BLaER1 (cell line): ENCODE data around the gene METTL1.

Source experiments
- H3K27ac ChIP-seq: shearing (Covaris generic); formaldehyde crosslinking; 2 replicates; pipeline ENCODE4 v1.8.1; 2022
- H3K27me3 ChIP-seq: shearing (Covaris generic); formaldehyde crosslinking; 2 replicates; pipeline ENCODE4 v1.8.1; 2022
- H3K36me3 ChIP-seq: shearing (Covaris generic); formaldehyde crosslinking; 2 replicates; pipeline ENCODE4 v1.8.1; 2022
- H3K4me1 ChIP-seq: shearing (Covaris generic); formaldehyde crosslinking; 2 replicates; pipeline ENCODE4 v1.8.1; 2022
- H3K4me2 ChIP-seq: shearing (Covaris generic); formaldehyde crosslinking; 2 replicates; pipeline ENCODE4 v1.8.1; 2022
- H3K4me3 ChIP-seq: shearing (Covaris generic); formaldehyde crosslinking; 2 replicates; pipeline ENCODE4 v1.8.1; 2022
- H3K9ac ChIP-seq: shearing (Covaris generic); formaldehyde crosslinking; 2 replicates; pipeline ENCODE4 v1.8.1; 2022
- H3K9me3 ChIP-seq: shearing (Covaris generic); formaldehyde crosslinking; 2 replicates; pipeline ENCODE4 v1.8.1; 2022
- H4K20me1 ChIP-seq: shearing (Covaris generic); formaldehyde crosslinking; 2 replicates; pipeline ENCODE4 v1.8.1; 2022
- Cebpa-rat ChIP-seq: shearing (Covaris generic); IDR thresholded peaks from 2 replicates; pipeline ENCODE4 v1.8.1; 2022

The METTL1 gene

GRCh38 chr12:57771236-57771872, 551 bp downstream of the METTL1 start:
- Histone ChIP-seq H3K27me3 (peaks cover 26% of the 10 kb centered on the region), H3K4me1 (peaks cover 24% of the 10 kb centered on the region), H3K4me3 (peak overlapping the region; percentile 84), H3K4me2 (peak overlapping the region; percentile 91), H3K36me3 (peaks cover 32% of the 10 kb centered on the region), H3K27ac (peak overlapping the region; percentile 93), H3K9me3 (no peaks in the 10 kb centered on the region), H3K9ac (peak overlapping the region; percentile 89), H4K20me1 (peaks cover 25% of the 10 kb centered on the region)
- no peak for TF ChIP-seq Cebpa-rat

DNA sequence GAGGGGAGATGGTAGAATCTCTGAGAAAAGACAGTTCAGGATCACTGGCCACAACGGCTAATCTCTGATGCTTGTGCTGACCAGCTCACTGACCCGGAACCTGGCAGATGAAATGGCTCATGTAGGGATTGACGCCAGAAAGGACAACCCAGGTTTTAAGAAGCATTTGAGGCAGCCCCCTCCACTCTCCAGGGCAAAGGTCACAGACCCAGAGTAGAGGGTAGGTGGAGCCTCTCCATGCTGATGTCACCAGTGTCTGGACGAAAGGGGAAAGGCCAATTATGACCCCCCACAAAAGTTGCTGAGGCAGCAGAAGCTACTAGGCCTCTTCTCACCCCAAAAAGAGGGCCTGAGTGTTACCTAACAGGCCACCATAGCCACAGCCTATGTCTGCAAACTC, 1.2 kb downstream of the METTL1 start:
- Histone ChIP-seq H3K27ac (no peak overlapping the region), H3K36me3 (peaks cover 32% of the 10 kb centered on the region), H3K4me1 (peaks cover 24% of the 10 kb centered on the region), H3K9me3 (no peaks in the 10 kb centered on the region), H3K4me3 (peak overlapping the region; percentile 84; the same call in 1 of the 2 replicates), H3K4me2 (peak overlapping the region; percentile 91), H3K9ac (no peak overlapping the region; the same call in 1 of the 2 replicates), H3K27me3 (peaks cover 32% of the 10 kb centered on the region), H4K20me1 (peaks cover 32% of the 10 kb centered on the region)
- no peak for TF ChIP-seq Cebpa-rat

GRCh38 chr12:57769594-57769993, 2.3 kb downstream of the METTL1 start:
- Histone ChIP-seq H3K9ac (no peak overlapping the region), H4K20me1 (peaks cover 43% of the 10 kb centered on the region), H3K9me3 (no peaks in the 10 kb centered on the region; the same call in 1 of the 2 replicates), H3K4me3 (no peak overlapping the region), H3K36me3 (peaks cover 32% of the 10 kb centered on the region), H3K4me2 (no peak overlapping the region), H3K27ac (no peak overlapping the region), H3K27me3 (peaks cover 44% of the 10 kb centered on the region), H3K4me1 (peaks cover 35% of the 10 kb centered on the region)
- no peak for TF ChIP-seq Cebpa-rat

DNA sequence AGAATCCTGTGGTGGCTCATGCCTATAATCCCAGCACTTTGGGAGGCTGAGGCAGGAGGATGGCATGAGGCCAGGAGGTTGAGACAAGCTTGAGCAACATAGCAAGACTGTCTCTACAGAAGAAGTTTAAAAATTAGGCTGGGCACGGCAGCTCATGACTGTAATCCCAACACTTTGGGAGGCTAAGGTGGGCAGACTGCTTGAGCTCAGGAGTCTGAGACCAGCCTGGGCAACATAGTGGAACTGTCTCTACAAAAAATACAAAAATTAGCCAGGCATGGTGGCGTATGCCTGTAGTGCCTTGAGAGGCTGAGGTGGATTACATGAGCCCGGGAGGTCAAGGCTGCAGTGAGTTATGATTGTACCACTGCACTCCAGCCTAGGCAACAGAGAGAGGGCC, 4.0 kb downstream of the METTL1 start:
- Histone ChIP-seq H3K27ac (no peak overlapping the region), H3K9me3 (no peaks in the 10 kb centered on the region; the same call in 1 of the 2 replicates), H3K36me3 (peaks cover 32% of the 10 kb centered on the region), H3K4me2 (no peak overlapping the region), H4K20me1 (peaks cover 58% of the 10 kb centered on the region), H3K27me3 (peaks cover 61% of the 10 kb centered on the region), H3K4me1 (peaks cover 25% of the 10 kb centered on the region), H3K9ac (no peak overlapping the region), H3K4me3 (no peak overlapping the region)
- no peak for TF ChIP-seq Cebpa-rat

DNA sequence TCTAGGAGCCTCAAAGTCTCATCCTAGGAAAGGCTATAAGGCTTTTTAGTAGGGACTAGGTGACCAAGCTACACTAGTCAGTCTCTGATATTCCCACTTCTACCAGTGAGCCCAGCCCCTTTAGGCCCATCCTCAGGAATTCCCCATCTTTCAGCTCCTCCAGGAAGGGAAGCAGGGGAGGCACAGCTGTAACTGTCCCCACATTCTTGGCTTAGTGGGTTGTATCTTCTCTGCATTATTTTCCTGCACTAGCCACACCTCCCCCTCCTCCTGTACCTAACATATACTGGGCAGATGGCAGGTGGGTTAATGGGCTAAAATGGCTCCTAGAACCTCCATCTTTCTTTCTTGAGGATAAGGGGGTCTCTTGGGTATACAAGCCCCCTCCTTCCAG, 4.6 kb downstream of the METTL1 start:
- H3K4me1 ChIP-seq: peaks cover 21% of the 10 kb centered on the region
- no peak overlapping the region for H3K4me2 ChIP-seq
- peaks cover 67% of the 10 kb centered on the region for H3K27me3 ChIP-seq

GRCh38 chr12:57766464-57767304, 5.2 kb downstream of the METTL1 start, which contains the start of gene CYP27B1:
Gene CYP27B1, minus strand, starts transcription at chr12:57767078. Its CDS starts 37 bp downstream, at chr12:57767041.
- peaks cover 73% of the 10 kb centered on the region for H3K27me3 ChIP-seq
- H3K4me2 ChIP-seq: no peak within 1 kb of the TSS
- no peak within 1 kb of the TSS for H3K27ac ChIP-seq
- no peaks in the 10 kb centered on the region; the same call in 1 of the 2 replicates for H3K9me3 ChIP-seq
- peaks cover 32% of the 10 kb centered on the region for H3K36me3 ChIP-seq
- peaks cover 69% of the 10 kb centered on the region for H4K20me1 ChIP-seq
- no peak within 1 kb of the TSS for H3K4me3 ChIP-seq
- TF ChIP-seq Cebpa-rat: no peak
- H3K9ac ChIP-seq: no peak within 1 kb of the TSS
- peaks cover 21% of the 10 kb centered on the region for H3K4me1 ChIP-seq

More for the DNA sequence above, 4.6 kb downstream of the METTL1 start:
- Histone ChIP-seq H3K4me3 (no peak overlapping the region), H3K27ac (no peak overlapping the region), H3K9me3 (no peaks in the 10 kb centered on the region; the same call in 1 of the 2 replicates), H3K36me3 (peaks cover 32% of the 10 kb centered on the region), H4K20me1 (peaks cover 62% of the 10 kb centered on the region), H3K9ac (no peak overlapping the region)
- TF ChIP-seq Cebpa-rat: no peak

DNA sequence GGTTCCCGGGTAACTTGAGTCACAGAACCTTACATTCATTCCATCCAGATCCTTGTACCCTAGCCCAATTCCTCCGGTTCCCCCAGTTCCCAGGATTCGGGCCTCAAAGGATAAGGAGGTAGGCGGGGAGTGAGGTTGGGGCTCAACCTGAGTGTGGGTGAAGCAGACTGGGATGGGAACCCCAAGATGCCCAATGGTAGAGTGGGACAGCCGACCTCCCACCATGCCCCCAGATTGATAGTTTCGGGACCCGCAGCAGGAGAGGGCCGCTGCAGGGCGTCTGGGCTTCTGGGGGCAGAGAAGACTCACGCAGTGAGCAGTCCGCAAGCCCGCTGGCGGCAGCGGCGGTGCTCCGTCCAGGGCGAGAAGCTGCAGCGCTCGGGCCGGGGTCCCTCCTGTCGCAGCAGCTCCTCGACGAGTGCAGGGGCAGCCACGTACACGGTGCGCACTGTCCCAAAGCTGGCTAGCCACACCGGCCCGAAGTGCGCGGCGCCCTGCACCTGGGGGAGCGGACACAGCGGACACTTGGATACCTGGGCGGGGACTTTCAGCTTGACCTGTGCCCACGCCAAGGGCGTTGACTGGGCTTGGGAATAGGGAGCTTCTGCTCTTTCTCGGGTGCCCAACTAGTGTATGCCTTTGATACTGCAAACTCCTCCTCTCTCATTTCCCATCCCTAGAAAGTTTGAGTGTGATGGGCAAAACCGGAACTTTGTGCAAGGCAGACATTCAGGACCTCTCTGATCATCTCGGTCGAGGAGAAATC, 6.0 kb downstream of the METTL1 start:
- peaks cover 77% of the 10 kb centered on the region for H4K20me1 ChIP-seq
- no peak overlapping the region for H3K9ac ChIP-seq
- H3K27me3 ChIP-seq: peaks cover 81% of the 10 kb centered on the region
- peaks cover 15% of the 10 kb centered on the region for H3K4me1 ChIP-seq
- no peak overlapping the region for H3K27ac ChIP-seq
- peaks cover 31% of the 10 kb centered on the region for H3K36me3 ChIP-seq
- TF ChIP-seq Cebpa-rat: no peak
- peak overlapping the region; percentile 33 for H3K4me2 ChIP-seq
- H3K9me3 ChIP-seq: no peaks in the 10 kb centered on the region; the same call in 1 of the 2 replicates
- H3K4me3 ChIP-seq: peak overlapping the region; percentile 47

DNA sequence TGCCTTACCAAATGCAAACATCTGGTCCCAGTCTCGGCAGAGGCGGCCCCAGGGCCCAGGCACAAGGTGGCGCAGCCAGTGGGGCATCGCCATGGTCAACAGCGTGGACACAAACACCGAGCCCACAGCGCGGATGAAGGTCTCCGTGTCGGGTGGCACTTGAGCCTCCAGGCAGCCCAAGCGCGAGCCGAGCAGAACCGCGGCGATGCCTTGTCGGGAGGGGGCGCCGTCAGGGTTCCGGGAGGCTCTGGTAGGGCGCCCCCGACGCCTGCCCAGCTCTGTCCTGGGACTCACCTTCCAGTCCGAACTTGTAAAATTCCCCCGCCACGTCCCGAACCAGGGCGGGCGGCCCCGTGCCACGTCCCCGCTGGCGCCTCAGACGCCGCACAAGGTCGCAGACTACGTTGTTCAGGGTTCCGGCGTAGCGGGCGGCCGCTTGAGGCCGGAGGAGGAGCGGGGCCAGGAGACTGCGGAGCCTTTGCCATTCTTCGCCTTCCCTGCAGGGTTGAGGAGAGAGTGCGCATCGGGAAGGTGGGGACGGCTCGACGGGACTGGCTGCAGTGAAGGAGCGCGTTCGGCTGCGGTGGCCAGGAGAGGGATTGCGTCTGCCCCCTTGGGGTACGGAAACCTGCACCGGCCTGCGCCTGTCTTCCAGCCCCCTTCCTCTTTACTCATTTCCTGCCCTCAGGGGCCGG, 6.8 kb downstream of the METTL1 start:
- H3K4me2 ChIP-seq: peak overlapping the region; percentile 33
- no peak overlapping the region for H3K9ac ChIP-seq
- H3K27me3 ChIP-seq: peaks cover 83% of the 10 kb centered on the region
- peak overlapping the region; percentile 47 for H3K4me3 ChIP-seq
- no peak for TF ChIP-seq Cebpa-rat
- peaks cover 24% of the 10 kb centered on the region for H3K36me3 ChIP-seq
- H3K9me3 ChIP-seq: no peaks in the 10 kb centered on the region; the same call in 1 of the 2 replicates
- peaks cover 84% of the 10 kb centered on the region for H4K20me1 ChIP-seq
- no peak overlapping the region for H3K27ac ChIP-seq
- peaks cover 12% of the 10 kb centered on the region for H3K4me1 ChIP-seq

GRCh38 chr12:57764662-57765002, 7.3 kb downstream of the METTL1 start:
- no peaks in the 10 kb centered on the region; the same call in 1 of the 2 replicates for H3K9me3 ChIP-seq
- H3K4me3 ChIP-seq: peak overlapping the region; percentile 47; the same call in 1 of the 2 replicates
- TF ChIP-seq Cebpa-rat: no peak
- peaks cover 83% of the 10 kb centered on the region for H3K27me3 ChIP-seq
- H3K36me3 ChIP-seq: peaks cover 19% of the 10 kb centered on the region
- peaks cover 88% of the 10 kb centered on the region for H4K20me1 ChIP-seq
- H3K4me2 ChIP-seq: peak overlapping the region; percentile 33; the same call in 1 of the 2 replicates
- no peak overlapping the region for H3K9ac ChIP-seq
- no peak overlapping the region for H3K27ac ChIP-seq
- peaks cover 12% of the 10 kb centered on the region for H3K4me1 ChIP-seq
